Neural progenitor cell (in vitro differentiated cells): ENCODE data around the gene KLK3. TPM values are rescaled to one million over a fixed set of nuclear protein-coding genes. Genes with fewer than 3 reads are reported as not detected.
A peak's percentile ranks its signal among the peaks of the same experiment; 100 is the strongest.

Source experiments
- DNase-seq: peaks from one replicate; pipeline ENCODE4 v3.0.0-alpha.2; 2016; ENCODE audit warnings: low spot score
- H2AFZ ChIP-seq: fragments of 200-600 bp; sonication (generic); replicated peaks from 2 replicates; pipeline ENCODE4 v1.6.1; 2016; ENCODE audit warnings: antibody characterized with exemption
- H3F3A ChIP-seq: fragments of 200-600 bp; sonication (generic); 2 replicates; pipeline ENCODE4 v1.6.1; 2016; ENCODE audit warnings: antibody characterized with exemption, low read depth
- H3K27ac ChIP-seq: fragments of 200-600 bp; sonication (generic); 2 replicates; pipeline ENCODE4 v1.5.1; 2016; ENCODE audit warnings: mild to moderate bottlenecking
- H3K27me3 ChIP-seq: fragments of 200-600 bp; sonication (generic); 2 replicates; pipeline ENCODE4 v1.6.1; 2016; ENCODE audit warnings: mild to moderate bottlenecking, moderate library complexity
- H3K36me3 ChIP-seq: fragments of 200-600 bp; sonication (generic); 2 replicates; pipeline ENCODE4 v1.5.1; 2016
- H3K4me1 ChIP-seq: fragments of 200-600 bp; sonication (generic); 2 replicates; pipeline ENCODE4 v1.6.1; 2016; ENCODE audit warnings: mixed run types
- H3K4me2 ChIP-seq: fragments of 200-600 bp; sonication (generic); 2 replicates; pipeline ENCODE4 v1.6.1; 2016
- H3K4me3 ChIP-seq: fragments of 200-600 bp; sonication (generic); 2 replicates; pipeline ENCODE4 v1.5.1; 2016
- H3K79me2 ChIP-seq: fragments of 200-600 bp; sonication (generic); 2 replicates; pipeline ENCODE4 v1.6.1; 2016; ENCODE audit warnings: low read depth
- H3K9ac ChIP-seq: fragments of 200-600 bp; sonication (generic); 2 replicates; pipeline ENCODE4 v1.6.1; 2016
- H3K9me3 ChIP-seq: fragments of 200-600 bp; sonication (generic); 2 replicates; pipeline ENCODE4 v1.5.1; 2016; ENCODE audit warnings: low read depth
- H4K20me1 ChIP-seq: fragments of 200-600 bp; sonication (generic); 2 replicates; pipeline ENCODE4 v1.6.1; 2016; ENCODE audit warnings: low read depth
- H3K27ac Mint-ChIP-seq: 3 replicates; pipeline ENCODE4 v1.8.0; 2021; ENCODE audit warnings: mixed read lengths
- H3K27me3 Mint-ChIP-seq: 2 replicates; pipeline ENCODE4 v1.8.0; 2022; ENCODE audit warnings: low read depth, mild to moderate bottlenecking, inconsistent platforms, moderate library complexity, mixed read lengths; ENCODE audit not compliant: insufficient read depth
- H3K36me3 Mint-ChIP-seq: 3 replicates; pipeline ENCODE4 v1.8.0; 2021; ENCODE audit warnings: mixed read lengths
- H3K4me1 Mint-ChIP-seq: 3 replicates; pipeline ENCODE4 v1.8.0; 2021; ENCODE audit warnings: mixed read lengths
- H3K4me3 Mint-ChIP-seq: 3 replicates; pipeline ENCODE4 v1.8.0; 2021; ENCODE audit warnings: mild to moderate bottlenecking, moderate library complexity, mixed read lengths
- H3K9me3 Mint-ChIP-seq: 3 replicates; pipeline ENCODE4 v1.8.0; 2020; ENCODE audit warnings: mixed read lengths
- CTCF ChIP-seq: fragments of 200-600 bp; sonication (generic); IDR thresholded peaks from 2 replicates; pipeline ENCODE4 v1.5.1; 2017; ENCODE audit warnings: antibody characterized with exemption, mild to moderate bottlenecking
- EZH2 ChIP-seq: fragments of 200-600 bp; sonication (generic); IDR thresholded peaks from 2 replicates; pipeline ENCODE4 v1.6.1; 2017; ENCODE audit warnings: antibody characterized with exemption, mild to moderate bottlenecking, moderate library complexity
- EZH2phosphoT487 ChIP-seq: fragments of 200-600 bp; sonication (generic); IDR thresholded peaks from 2 replicates; pipeline ENCODE4 v1.6.1; 2017; ENCODE audit warnings: antibody characterized with exemption
- total RNA-seq: library from RNA; depleted of rRNA; stranded (reverse); fragments of >200 nt; gene quantifications from 2 replicates; pipeline ENCODE4 v1.2.3, GENCODE V29; 2015; ENCODE audit warnings: low replicate concordance

The KLK3 gene
- total RNA-seq, 1 donor from 2014 or later: not detected

- Mint-ChIP-seq H3K4me3 (no peak overlapping the region), H3K27me3 (peaks cover 21% of the 10 kb centered on the region), H3K36me3 (no peaks in the 10 kb centered on the region), H3K27ac (no peak overlapping the region), H3K9me3 (no peaks in the 10 kb centered on the region), H3K4me1 (no peaks in the 10 kb centered on the region)
- Histone ChIP-seq H3F3A (no peaks in the 10 kb centered on the region), H3K4me1 (no peaks in the 10 kb centered on the region), H3K9me3 (no peaks in the 10 kb centered on the region), H3K9ac (no peak overlapping the region), H3K27me3 (peaks cover 55% of the 10 kb centered on the region), H3K79me2 (no peaks in the 10 kb centered on the region), H3K27ac (no peak overlapping the region), H2AFZ (no peak overlapping the region), H3K4me2 (no peak overlapping the region), H4K20me1 (no peaks in the 10 kb centered on the region), H3K4me3 (no peak overlapping the region), H3K36me3 (no peaks in the 10 kb centered on the region)
- TF ChIP-seq EZH2 (no peak), EZH2phosphoT487 (no peak), CTCF (peak; percentile 68)
- DNase-seq: peak; percentile 84
These were observed 51.5 kb downstream of the KLK3 start for GRCh38 chr19:50906217-50906616.

- no peak overlapping the region for H3K9ac ChIP-seq
- no peak overlapping the region for H3K4me3 Mint-ChIP-seq
- TF ChIP-seq EZH2phosphoT487 (no peak), CTCF (no peak), EZH2 (no peak)
- no peaks in the 10 kb centered on the region for H3K4me1 Mint-ChIP-seq
- H3K4me1 ChIP-seq: no peaks in the 10 kb centered on the region
- no peaks in the 10 kb centered on the region for H3K36me3 Mint-ChIP-seq
- no peaks in the 10 kb centered on the region for H3K79me2 ChIP-seq
- peaks cover 71% of the 10 kb centered on the region for H3K27me3 ChIP-seq
- no peaks in the 10 kb centered on the region for H3K9me3 Mint-ChIP-seq
- no peaks in the 10 kb centered on the region for H3K36me3 ChIP-seq
- no peak overlapping the region for H3K4me3 ChIP-seq
- H3F3A ChIP-seq: no peaks in the 10 kb centered on the region
- no peak overlapping the region for H2AFZ ChIP-seq
- peaks cover 28% of the 10 kb centered on the region for H3K27me3 Mint-ChIP-seq
- no peak for DNase-seq
- no peak overlapping the region for H3K27ac Mint-ChIP-seq
- H3K4me2 ChIP-seq: no peak overlapping the region
- no peak overlapping the region for H3K27ac ChIP-seq
- H3K9me3 ChIP-seq: no peaks in the 10 kb centered on the region
- H4K20me1 ChIP-seq: no peaks in the 10 kb centered on the region
These were observed 53.6 kb downstream of the KLK3 start for GRCh38 chr19:50908336-50908735.

- Histone ChIP-seq H3K79me2 (no peaks in the 10 kb centered on the region), H3K4me2 (peak overlapping the region; percentile 76), H4K20me1 (no peaks in the 10 kb centered on the region), H3K9me3 (no peaks in the 10 kb centered on the region), H3K4me1 (no peaks in the 10 kb centered on the region), H2AFZ (peak overlapping the region; percentile 85), H3F3A (no peaks in the 10 kb centered on the region), H3K27me3 (peaks cover 81% of the 10 kb centered on the region), H3K4me3 (peak overlapping the region; percentile 46), H3K27ac (no peak overlapping the region), H3K36me3 (no peaks in the 10 kb centered on the region), H3K9ac (no peak overlapping the region)
- no peak for TF ChIP-seq EZH2phosphoT487
- no peak for TF ChIP-seq EZH2
- no peak for TF ChIP-seq CTCF
- no peaks in the 10 kb centered on the region for H3K9me3 Mint-ChIP-seq
- no peaks in the 10 kb centered on the region for H3K4me1 Mint-ChIP-seq
- H3K27ac Mint-ChIP-seq: no peak overlapping the region
- no peaks in the 10 kb centered on the region for H3K36me3 Mint-ChIP-seq
- peaks cover 28% of the 10 kb centered on the region for H3K27me3 Mint-ChIP-seq
- H3K4me3 Mint-ChIP-seq: peak overlapping the region; percentile 73
- DNase-seq: peak; percentile 96
These were observed 54.7 kb downstream of the KLK3 start for GRCh38 chr19:50909240-50910070.

Other genes with a start within 250 kb of the KLK3 start
- 0.41 and 1.1 TPM in 2 replicates for gene SYT3, start 215.0 kb upstream of the KLK3 start, total RNA-seq
- 1.3 and 6.0 TPM in 2 replicates for gene C19orf81, start 205.5 kb upstream of the KLK3 start, total RNA-seq
- 1.4 and 2.3 TPM in 2 replicates for gene SHANK1, start 135.1 kb upstream of the KLK3 start, total RNA-seq
- 0.09 and 3.4 TPM in 2 replicates for gene CLEC11A, start 131.6 kb upstream of the KLK3 start, total RNA-seq
- gene GPR32, start 84.5 kb upstream of the KLK3 start, total RNA-seq: not detected in 2 replicates
- gene ACP4, start 64.5 kb upstream of the KLK3 start, total RNA-seq: not detected in 2 replicates
- gene KLK1, start 31.1 kb upstream of the KLK3 start, total RNA-seq: not detected in 2 replicates
- not detected in 2 replicates for gene KLK15, start 21.3 kb upstream of the KLK3 start, total RNA-seq
- not detected in 2 replicates for gene KLK2, start 18.5 kb downstream of the KLK3 start, total RNA-seq
- 0.68 TPM in 1 of 2 replicates, not detected in the other for gene KLK4, start 56.5 kb downstream of the KLK3 start, total RNA-seq
- gene KLK5, start 98.1 kb downstream of the KLK3 start, total RNA-seq: not detected in 2 replicates
- not detected in 2 replicates for gene KLK6, start 114.7 kb downstream of the KLK3 start, total RNA-seq
- 0.28 and 0.36 TPM in 2 replicates for gene KLK7, start 129.0 kb downstream of the KLK3 start, total RNA-seq
- 0.46 TPM in 1 of 2 replicates, not detected in the other for gene KLK8, start 146.7 kb downstream of the KLK3 start, total RNA-seq
- 1.9 TPM in 1 of 2 replicates, not detected in the other for gene KLK10, start 164.8 kb downstream of the KLK3 start, total RNA-seq
- gene KLK11, start 171.7 kb downstream of the KLK3 start, total RNA-seq: not detected in 2 replicates
- not detected in 2 replicates for gene KLK12, start 180.1 kb downstream of the KLK3 start, total RNA-seq
- not detected in 2 replicates for gene KLK13, start 210.2 kb downstream of the KLK3 start, total RNA-seq
- not detected in 2 replicates for gene KLK14, start 228.0 kb downstream of the KLK3 start, total RNA-seq